ENCODE measurements around the gene USP22.

Gene USP22

DNA sequence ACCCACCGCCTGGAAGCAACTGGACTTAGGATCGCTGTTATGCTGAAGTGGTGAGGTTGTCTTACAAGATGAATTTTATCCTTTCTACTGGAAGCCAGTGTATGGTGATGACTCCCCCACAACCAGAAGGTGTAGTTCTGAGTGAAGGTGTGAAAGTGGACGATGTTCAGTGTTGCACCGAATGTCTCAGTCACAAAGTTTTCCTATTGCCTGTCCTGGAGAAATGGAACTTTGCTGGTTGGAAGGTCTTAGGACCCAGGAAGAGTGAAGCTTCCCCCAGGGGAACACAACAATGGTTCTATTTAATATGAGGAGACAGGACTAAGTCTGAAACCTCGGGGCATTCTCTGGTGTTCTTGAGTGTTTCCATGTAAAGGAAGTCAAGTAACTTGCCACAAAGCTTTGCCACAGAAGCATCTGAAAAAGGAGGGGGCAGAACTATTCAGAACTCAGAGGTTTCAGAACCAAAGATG lies 44.2 kb downstream of the USP22 start:
- H3K4me3 ChIP-seq, result no peak overlapping the region
- H3K4me1 ChIP-seq, result no peaks in the 10 kb centered on the region
- H3K4me2 ChIP-seq, result no peak overlapping the region
- no peak overlapping the region for H3K27ac ChIP-seq
- H3K36me3 ChIP-seq, result peaks cover 54% of the 10 kb centered on the region
- H4K20me1 ChIP-seq, result peaks cover 77% of the 10 kb centered on the region
- no peak overlapping the region for H3K9ac ChIP-seq
- TF ChIP-seq Cebpa-rat (IDR thresholded peaks at IDR 0.05), result no peak
- H3K27me3 ChIP-seq, result no peaks in the 10 kb centered on the region
- H3K9me3 ChIP-seq, result no peaks in the 10 kb centered on the region

DNA sequence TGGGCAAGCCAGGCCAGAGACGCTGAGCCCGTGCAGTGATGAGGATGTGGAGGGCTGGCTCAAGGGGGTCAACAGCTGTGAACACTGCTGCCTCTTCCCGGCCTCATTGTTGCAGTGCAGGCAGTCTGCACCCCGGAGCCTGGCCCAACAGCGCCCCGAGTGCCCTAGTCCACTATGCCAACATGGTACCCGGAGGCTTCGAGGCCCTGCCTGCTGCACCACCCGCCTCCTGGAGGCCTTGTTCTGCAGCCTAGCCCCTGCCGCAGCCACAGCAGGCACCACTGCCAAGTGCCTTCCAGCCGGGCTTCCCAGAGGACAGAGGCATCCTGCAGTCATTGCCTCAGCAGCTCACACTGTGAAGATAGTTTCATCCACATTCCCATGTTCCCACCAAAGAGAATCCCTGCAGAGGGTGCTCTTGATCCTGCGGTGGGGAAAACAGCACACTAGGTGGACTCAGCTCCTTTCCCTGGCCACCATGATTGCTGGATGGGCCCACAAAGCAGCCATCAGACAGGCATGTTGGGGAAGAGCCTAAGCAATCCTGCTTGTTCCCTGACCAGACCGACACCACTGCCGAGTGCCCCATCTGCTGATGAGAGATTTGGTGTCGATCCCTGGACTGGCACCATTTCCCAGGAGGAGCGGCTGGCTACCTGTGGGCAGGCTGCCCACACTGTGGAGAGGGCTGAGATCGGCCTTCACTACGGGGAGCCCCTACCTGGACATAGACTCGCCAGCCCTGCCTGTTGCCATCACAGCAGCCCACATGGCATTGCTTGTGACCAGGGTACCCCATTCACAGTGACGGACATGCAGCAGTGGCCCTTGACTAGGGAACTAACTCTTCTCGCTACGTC lies 44.9 kb downstream of the USP22 start:
- Histone ChIP-seq H3K27me3 (no peaks in the 10 kb centered on the region), H3K4me1 (no peaks in the 10 kb centered on the region), H3K9ac (no peak overlapping the region), H3K4me2 (no peak overlapping the region), H4K20me1 (peaks cover 70% of the 10 kb centered on the region), H3K4me3 (no peak overlapping the region), H3K36me3 (peaks cover 47% of the 10 kb centered on the region), H3K27ac (no peak overlapping the region), H3K9me3 (no peaks in the 10 kb centered on the region)
- TF ChIP-seq Cebpa-rat (IDR thresholded peaks at IDR 0.05), result no peak

DNA sequence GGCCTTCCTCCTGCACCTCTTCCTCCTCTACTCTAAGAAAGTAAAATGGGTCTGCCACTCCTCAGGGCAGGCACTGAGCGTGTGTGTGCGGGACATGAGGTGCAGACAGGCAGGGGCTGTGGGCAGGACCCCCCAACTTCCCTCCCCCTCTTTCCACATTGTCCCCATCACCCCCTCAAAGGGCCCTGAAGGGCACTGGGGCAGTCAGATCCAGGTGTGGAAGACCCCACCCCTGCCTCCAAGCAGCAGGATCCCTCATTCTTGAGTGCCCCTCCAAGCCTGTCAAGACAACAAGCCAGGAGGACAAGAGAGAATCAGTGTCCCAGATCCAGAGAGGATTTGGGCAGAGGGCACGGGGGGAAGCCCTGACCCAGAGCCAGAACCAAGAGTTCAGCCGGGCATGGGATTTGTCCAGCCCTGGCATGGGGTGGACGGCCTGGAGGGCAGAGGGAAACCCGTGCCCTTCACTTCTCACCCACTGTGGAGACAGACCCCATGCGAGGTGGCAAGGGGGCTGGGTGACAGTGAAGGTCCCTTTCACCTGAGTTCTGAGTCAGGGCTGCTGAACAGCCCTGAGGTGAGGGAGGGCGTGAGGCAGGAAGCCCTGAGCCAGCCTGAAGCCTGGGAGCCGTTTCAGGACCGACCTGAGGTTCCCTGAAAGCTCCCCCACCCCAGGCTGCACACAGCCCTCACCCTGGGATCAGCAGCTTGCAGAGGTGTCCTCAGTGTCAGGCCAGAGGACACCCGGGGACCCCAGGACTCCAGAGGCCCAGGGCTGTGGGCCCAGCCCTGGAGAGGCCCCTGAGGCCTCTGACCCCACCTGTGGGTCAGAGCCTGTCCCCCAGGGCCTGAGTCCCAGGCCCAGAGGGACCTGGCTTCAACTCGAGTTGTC lies 45.8 kb downstream of the USP22 start:
- H3K4me1 ChIP-seq, result no peaks in the 10 kb centered on the region
- H3K27me3 ChIP-seq, result no peaks in the 10 kb centered on the region
- no peak overlapping the region for H3K4me2 ChIP-seq
- TF ChIP-seq Cebpa-rat (IDR thresholded peaks at IDR 0.05), result no peak
- H3K9me3 ChIP-seq, result no peaks in the 10 kb centered on the region
- H4K20me1 ChIP-seq, result peaks cover 60% of the 10 kb centered on the region
- H3K27ac ChIP-seq, result no peak overlapping the region
- H3K36me3 ChIP-seq, result peaks cover 38% of the 10 kb centered on the region
- H3K9ac ChIP-seq, result no peak overlapping the region
- no peak overlapping the region for H3K4me3 ChIP-seq

DNA sequence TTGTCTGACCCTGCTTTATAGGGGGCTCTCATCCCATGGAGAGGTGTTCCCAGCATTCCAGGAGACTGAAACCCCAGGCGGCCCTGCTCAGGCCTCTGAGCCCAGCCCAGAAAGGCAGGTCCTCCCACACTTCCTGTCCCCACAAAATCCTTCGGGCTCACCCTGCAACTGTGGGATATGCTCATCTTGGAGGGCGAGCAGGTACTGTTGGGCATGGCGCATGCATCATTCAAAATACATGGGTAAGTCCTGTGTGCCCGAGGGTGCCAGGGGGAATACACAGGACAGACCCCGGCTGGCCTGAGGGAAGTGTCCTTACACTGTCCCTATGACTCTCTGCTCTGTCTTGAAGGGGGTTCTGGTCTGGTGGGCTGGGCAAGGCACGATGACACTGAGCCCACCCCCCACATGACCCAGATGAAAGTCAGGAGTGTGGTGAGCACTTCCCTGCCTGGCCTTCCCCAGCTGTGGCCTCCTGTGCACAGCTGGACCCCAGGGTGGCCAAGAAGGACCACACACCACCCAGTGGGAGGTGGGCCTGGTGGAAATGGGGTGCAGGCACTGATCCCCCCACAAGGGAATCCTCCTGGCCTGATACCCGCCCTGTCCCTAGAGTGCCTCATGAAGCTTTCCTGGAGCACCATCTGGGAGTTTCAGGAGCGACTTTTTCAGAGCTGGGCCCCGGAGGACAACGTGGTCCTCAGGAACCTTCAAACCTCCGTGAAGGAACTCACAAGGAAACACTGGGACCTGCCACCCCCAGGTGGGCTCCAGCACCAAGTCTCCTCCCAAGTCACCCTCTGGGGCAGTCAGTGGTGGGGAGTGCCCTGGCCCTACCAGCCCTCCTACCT lies 46.7 kb downstream of the USP22 start:
- Histone ChIP-seq H3K4me2 (no peak overlapping the region), H3K27me3 (no peaks in the 10 kb centered on the region), H3K36me3 (peaks cover 29% of the 10 kb centered on the region), H3K27ac (no peak overlapping the region), H3K9ac (no peak overlapping the region), H3K9me3 (no peaks in the 10 kb centered on the region), H3K4me3 (no peak overlapping the region), H3K4me1 (no peaks in the 10 kb centered on the region), H4K20me1 (peaks cover 52% of the 10 kb centered on the region)
- no peak for TF ChIP-seq Cebpa-rat (IDR thresholded peaks at IDR 0.05)

DNA sequence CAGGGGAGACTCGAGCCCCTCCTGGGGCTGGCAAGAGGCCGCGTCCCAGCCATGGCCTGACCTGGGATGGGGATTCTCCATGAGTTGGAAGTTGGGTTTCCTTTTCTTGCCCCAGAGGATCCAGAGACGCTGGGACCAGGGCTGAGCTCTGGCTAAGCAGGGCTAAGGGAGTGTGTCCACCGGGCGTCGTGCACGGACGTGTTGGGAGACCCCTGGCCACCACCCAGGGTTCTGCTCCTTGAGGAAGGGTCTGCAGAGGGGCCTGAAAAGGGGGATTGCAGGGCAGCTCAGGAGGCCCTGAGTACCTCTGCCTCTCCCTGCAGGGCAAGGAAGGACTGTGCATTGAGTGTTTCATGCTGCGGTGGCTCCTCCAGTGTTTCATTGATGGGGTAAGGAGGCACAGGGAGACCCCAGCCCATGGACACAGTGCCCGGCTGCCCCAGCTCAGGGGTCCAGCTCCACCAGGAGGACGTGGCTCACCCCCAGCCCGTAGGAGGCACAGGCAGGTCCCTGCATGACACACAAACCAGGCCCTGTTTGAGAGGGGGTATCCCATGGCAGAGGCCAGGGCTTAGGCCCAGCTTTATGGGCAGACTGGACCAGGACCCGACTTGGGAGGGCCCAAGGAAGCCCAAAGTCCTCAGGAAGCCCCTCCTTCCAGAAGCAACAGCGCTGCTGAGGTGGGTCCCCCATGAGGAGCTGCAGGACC lies 47.5 kb downstream of the USP22 start:
- Histone ChIP-seq H3K36me3 (peaks cover 21% of the 10 kb centered on the region), H3K9me3 (no peaks in the 10 kb centered on the region), H3K4me2 (no peak overlapping the region), H3K27me3 (no peaks in the 10 kb centered on the region), H3K4me3 (no peak overlapping the region), H3K27ac (no peak overlapping the region), H4K20me1 (peaks cover 44% of the 10 kb centered on the region), H3K4me1 (0 out of 2 replicates have a peak, but pooled peaks cover under 1% of the 10 kb centered on the region), H3K9ac (no peak overlapping the region)
- no peak for TF ChIP-seq Cebpa-rat (IDR thresholded peaks at IDR 0.05)

DNA sequence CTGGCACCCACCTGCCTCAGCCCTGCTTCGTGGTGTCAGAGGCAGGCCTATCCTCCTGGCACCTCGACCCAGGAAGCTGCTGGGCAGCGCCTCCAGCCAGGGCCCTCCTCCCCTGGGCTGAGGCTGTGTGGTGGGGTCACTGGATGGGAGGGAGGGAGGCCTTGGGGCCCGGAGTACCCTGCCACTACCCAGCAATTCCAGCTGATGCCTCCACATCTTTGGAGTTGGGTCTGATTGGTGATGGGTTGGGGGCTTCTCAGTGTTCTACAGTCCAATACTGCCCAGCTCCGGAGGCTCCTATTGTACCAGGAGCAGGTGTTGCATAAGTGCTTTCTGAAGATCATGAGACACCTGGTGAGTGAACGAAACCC lies 48.0 kb downstream of the USP22 start:
- H3K9me3 ChIP-seq, result no peaks in the 10 kb centered on the region
- peaks cover 16% of the 10 kb centered on the region for H3K36me3 ChIP-seq
- no peak overlapping the region for H3K4me3 ChIP-seq
- peaks cover 38% of the 10 kb centered on the region for H4K20me1 ChIP-seq
- H3K27me3 ChIP-seq, result no peaks in the 10 kb centered on the region
- no peak for TF ChIP-seq Cebpa-rat (IDR thresholded peaks at IDR 0.05)
- no peak overlapping the region for H3K9ac ChIP-seq
- no peak overlapping the region for H3K27ac ChIP-seq
- no peak overlapping the region for H3K4me2 ChIP-seq
- 0 out of 2 replicates have a peak, but pooled peaks cover 4% of the 10 kb centered on the region for H3K4me1 ChIP-seq

DNA sequence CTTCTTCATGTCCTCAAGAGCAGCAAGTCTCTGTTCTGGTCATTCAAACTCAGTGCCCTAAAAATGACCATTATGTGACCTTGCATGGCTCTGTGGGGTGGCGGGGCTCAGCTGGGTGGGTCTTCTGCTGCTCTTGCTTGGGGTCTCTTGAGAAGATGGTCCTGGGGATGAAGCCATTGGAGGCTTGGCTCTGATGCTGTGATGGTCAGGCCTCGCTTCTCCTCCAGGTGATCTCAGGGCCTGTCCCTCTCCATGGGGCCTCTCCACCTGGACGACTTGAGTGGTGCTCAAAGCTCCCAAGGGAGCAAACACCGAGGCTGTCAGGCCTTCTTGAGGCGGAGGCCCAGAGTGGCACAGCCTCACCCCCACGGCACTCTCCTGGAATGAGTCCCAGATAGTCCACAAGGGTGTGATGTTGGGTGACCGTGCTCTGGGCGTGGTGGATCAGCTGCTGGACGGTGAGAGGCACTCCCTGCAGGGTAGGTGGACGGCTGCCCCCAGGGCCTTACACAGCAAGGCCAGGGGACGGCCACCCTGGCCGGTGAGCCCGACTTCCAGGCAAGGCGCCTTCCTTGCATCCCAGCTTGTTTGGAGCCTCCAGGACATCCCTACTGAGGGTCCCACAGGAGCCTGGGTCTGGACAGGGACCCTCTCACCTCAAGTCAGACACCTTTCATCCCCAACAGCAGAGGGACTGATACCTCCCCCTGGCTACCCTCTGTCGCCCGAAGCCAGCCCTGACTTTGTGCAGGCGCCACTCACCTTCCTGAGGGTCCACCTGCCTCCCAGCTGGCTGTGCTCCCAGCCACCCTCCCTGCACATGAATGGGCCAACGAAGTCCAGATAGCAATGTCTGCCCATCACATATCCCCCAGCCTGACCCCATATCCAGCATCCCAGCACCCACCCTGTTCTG lies 48.7 kb downstream of the USP22 start:
- H3K4me1 ChIP-seq, result 0 out of 2 replicates have a peak, but pooled peaks cover 4% of the 10 kb centered on the region
- H3K27me3 ChIP-seq, result no peaks in the 10 kb centered on the region
- H4K20me1 ChIP-seq, result peaks cover 32% of the 10 kb centered on the region
- no peak overlapping the region for H3K4me3 ChIP-seq
- H3K27ac ChIP-seq, result no peak overlapping the region
- no peak overlapping the region for H3K9ac ChIP-seq
- no peak overlapping the region for H3K4me2 ChIP-seq
- no peak for TF ChIP-seq Cebpa-rat (IDR thresholded peaks at IDR 0.05)
- no peaks in the 10 kb centered on the region for H3K9me3 ChIP-seq
- H3K36me3 ChIP-seq, result peaks cover 9% of the 10 kb centered on the region

Measured in BLaER1 (cell line).